C4-2B (cell line): ENCODE data around the gene FYCO1.

Experiments used
- CTCF ChIP-seq: fragments of 450-650 bp; conservative IDR thresholded peaks from 2 replicates; pipeline ENCODE4 v1.5.1; 2017; ENCODE audit warnings: mild to moderate bottlenecking
- ZFX ChIP-seq: fragments of 450-650 bp; IDR thresholded peaks from 2 replicates; pipeline ENCODE4 v1.6.1; 2017

- TF ChIP-seq CTCF (no peak), ZFX (no peak)
Observed at GRCh38 chr3:46020766-46021510, 25.3 kb upstream of the FYCO1 start.
